Liver (tissue), 3 donors: ENCODE results near the gene LAMB1.

ENCODE experiments used
- EGR1 ChIP-seq, 2 donors: IDR thresholded peaks; 2 replicates each; pipeline ENCODE4 v1.6.1; 2016 to 2018; ENCODE audit warnings: antibody characterized with exemption in 2 of 2, low read depth in 2 of 2
- GABPA ChIP-seq, 2 donors: IDR thresholded peaks in 1 of 2; conservative IDR thresholded peaks in 1 of 2; 2 replicates each; pipeline ENCODE4 v1.6.1; 2016; ENCODE audit warnings: antibody characterized with exemption in 2 of 2, mild to moderate bottlenecking in 1 of 2, moderate library complexity in 1 of 2
- HNF4A ChIP-seq, 2 donors: conservative IDR thresholded peaks; 2 replicates each; pipeline ENCODE4 v1.6.1; 2016; ENCODE audit warnings: antibody characterized with exemption in 2 of 2, mild to moderate bottlenecking in 2 of 2
- NR2F2 ChIP-seq: IDR thresholded peaks from 2 replicates; pipeline ENCODE4 v1.6.1; 2016; ENCODE audit warnings: antibody characterized with exemption
- RAD21 ChIP-seq, 2 donors: IDR thresholded peaks; 2 replicates each; pipeline ENCODE4 v1.6.1; 2016; ENCODE audit warnings: antibody characterized with exemption in 2 of 2, mild to moderate bottlenecking in 2 of 2
- SP1 ChIP-seq: IDR thresholded peaks from 2 replicates; pipeline ENCODE4 v1.6.1; 2018; ENCODE audit warnings: antibody characterized with exemption, mild to moderate bottlenecking
- TAF1 ChIP-seq: conservative IDR thresholded peaks from 2 replicates; pipeline ENCODE4 v1.6.1; 2016; ENCODE audit warnings: antibody characterized with exemption, mild to moderate bottlenecking
- YY1 ChIP-seq: IDR thresholded peaks from 2 replicates; pipeline ENCODE4 v1.6.1; 2016; ENCODE audit warnings: antibody characterized with exemption, mild to moderate bottlenecking
- TF ChIP-seq, protein P1 (sequence below): fragments of 150-350 bp; IDR thresholded peaks from 2 replicates; pipeline ENCODE4 v1.5.1; 2017; ENCODE audit warnings: improper control_type of control experiment, low read depth, low read length; ENCODE audit not compliant: missing input control
- TF ChIP-seq, protein P2 (sequence below): IDR thresholded peaks from 2 replicates; pipeline ENCODE4 v1.6.1; 2016; ENCODE audit warnings: antibody characterized with exemption
- TF ChIP-seq, protein P3 (sequence below): IDR thresholded peaks from 2 replicates; pipeline ENCODE4 v1.6.1; 2016; ENCODE audit warnings: antibody characterized with exemption, mild to moderate bottlenecking
- TF ChIP-seq, protein P4 (sequence below): IDR thresholded peaks from 2 replicates; pipeline ENCODE4 v1.6.1; 2016; ENCODE audit warnings: antibody characterized with exemption
- donor health status: healthy.
- donor health status: healthy.

DNA sequence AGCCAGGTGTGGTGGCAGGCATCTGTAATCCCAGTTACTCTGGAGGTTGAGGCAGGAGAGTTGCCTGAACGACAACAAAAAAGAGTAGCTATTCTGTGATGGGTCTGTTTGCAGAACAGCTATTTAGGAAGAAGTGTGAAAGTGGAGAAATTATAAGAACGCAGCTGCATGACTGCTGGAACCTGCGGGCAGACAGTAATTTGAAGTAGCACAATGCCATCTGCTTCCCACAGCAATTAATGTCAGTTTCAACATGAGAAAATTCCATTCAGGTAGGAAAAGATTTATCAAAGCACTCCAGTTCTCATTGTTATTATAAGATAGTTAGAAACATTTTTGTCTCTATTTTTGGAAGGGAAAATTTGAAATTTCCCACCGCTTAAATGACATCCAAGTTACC lies 21.5 kb downstream of the LAMB1 start:
- TF ChIP-seq, protein P1, sequence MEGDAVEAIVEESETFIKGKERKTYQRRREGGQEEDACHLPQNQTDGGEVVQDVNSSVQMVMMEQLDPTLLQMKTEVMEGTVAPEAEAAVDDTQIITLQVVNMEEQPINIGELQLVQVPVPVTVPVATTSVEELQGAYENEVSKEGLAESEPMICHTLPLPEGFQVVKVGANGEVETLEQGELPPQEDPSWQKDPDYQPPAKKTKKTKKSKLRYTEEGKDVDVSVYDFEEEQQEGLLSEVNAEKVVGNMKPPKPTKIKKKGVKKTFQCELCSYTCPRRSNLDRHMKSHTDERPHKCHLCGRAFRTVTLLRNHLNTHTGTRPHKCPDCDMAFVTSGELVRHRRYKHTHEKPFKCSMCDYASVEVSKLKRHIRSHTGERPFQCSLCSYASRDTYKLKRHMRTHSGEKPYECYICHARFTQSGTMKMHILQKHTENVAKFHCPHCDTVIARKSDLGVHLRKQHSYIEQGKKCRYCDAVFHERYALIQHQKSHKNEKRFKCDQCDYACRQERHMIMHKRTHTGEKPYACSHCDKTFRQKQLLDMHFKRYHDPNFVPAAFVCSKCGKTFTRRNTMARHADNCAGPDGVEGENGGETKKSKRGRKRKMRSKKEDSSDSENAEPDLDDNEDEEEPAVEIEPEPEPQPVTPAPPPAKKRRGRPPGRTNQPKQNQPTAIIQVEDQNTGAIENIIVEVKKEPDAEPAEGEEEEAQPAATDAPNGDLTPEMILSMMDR = no peak
- TF ChIP-seq TAF1 (no peak), RAD21 (IDR thresholded peaks at IDR 0.05) (no peak), EGR1 (IDR thresholded peaks at IDR 0.05; ENCODE audit: low read depth in 2 of 2) (no peak), YY1 (no peak), HNF4A (conservative IDR thresholded peaks at IDR 0.05) (no peak), GABPA (IDR thresholded peaks at IDR 0.05 in 1 of 2, conservative IDR thresholded peaks at IDR 0.05 in 1 of 2) (no peak), SP1 (no peak), NR2F2 (no peak)
- TF ChIP-seq, protein P2, sequence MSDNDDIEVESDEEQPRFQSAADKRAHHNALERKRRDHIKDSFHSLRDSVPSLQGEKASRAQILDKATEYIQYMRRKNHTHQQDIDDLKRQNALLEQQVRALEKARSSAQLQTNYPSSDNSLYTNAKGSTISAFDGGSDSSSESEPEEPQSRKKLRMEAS = no peak
- TF ChIP-seq, protein P3, sequence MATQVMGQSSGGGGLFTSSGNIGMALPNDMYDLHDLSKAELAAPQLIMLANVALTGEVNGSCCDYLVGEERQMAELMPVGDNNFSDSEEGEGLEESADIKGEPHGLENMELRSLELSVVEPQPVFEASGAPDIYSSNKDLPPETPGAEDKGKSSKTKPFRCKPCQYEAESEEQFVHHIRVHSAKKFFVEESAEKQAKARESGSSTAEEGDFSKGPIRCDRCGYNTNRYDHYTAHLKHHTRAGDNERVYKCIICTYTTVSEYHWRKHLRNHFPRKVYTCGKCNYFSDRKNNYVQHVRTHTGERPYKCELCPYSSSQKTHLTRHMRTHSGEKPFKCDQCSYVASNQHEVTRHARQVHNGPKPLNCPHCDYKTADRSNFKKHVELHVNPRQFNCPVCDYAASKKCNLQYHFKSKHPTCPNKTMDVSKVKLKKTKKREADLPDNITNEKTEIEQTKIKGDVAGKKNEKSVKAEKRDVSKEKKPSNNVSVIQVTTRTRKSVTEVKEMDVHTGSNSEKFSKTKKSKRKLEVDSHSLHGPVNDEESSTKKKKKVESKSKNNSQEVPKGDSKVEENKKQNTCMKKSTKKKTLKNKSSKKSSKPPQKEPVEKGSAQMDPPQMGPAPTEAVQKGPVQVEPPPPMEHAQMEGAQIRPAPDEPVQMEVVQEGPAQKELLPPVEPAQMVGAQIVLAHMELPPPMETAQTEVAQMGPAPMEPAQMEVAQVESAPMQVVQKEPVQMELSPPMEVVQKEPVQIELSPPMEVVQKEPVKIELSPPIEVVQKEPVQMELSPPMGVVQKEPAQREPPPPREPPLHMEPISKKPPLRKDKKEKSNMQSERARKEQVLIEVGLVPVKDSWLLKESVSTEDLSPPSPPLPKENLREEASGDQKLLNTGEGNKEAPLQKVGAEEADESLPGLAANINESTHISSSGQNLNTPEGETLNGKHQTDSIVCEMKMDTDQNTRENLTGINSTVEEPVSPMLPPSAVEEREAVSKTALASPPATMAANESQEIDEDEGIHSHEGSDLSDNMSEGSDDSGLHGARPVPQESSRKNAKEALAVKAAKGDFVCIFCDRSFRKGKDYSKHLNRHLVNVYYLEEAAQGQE = no peak
- TF ChIP-seq, protein P4, sequence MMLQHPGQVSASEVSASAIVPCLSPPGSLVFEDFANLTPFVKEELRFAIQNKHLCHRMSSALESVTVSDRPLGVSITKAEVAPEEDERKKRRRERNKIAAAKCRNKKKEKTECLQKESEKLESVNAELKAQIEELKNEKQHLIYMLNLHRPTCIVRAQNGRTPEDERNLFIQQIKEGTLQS = no peak
